Osteocyte (in vitro differentiated cells): Measurements from ENCODE around the gene MFN2. TPM values are rescaled to one million over a fixed set of nuclear protein-coding genes. Genes with fewer than 3 reads are reported as not detected.

Experiments
- DNase-seq: peaks from one replicate; pipeline ENCODE4 v3.0.0; 2021; ENCODE audit warnings: mixed read lengths; ENCODE audit not compliant: unreplicated experiment; ENCODE audit errors: extremely low spot score
- H3K27ac Mint-ChIP-seq: one replicate; pipeline ENCODE4 v1.8.0; 2021; ENCODE audit warnings: mild to moderate bottlenecking, mixed read lengths; ENCODE audit not compliant: unreplicated experiment
- H3K27me3 Mint-ChIP-seq: one replicate; pipeline ENCODE4 v1.8.0; 2021; ENCODE audit warnings: mixed read lengths; ENCODE audit not compliant: unreplicated experiment
- H3K36me3 Mint-ChIP-seq: one replicate; pipeline ENCODE4 v1.8.0; 2021; ENCODE audit warnings: mixed read lengths; ENCODE audit not compliant: unreplicated experiment
- H3K4me1 Mint-ChIP-seq: one replicate; pipeline ENCODE4 v1.8.0; 2021; ENCODE audit warnings: mixed read lengths; ENCODE audit not compliant: unreplicated experiment
- H3K4me3 Mint-ChIP-seq: one replicate; pipeline ENCODE4 v1.8.0; 2021; ENCODE audit warnings: mild to moderate bottlenecking, moderate library complexity, mixed read lengths; ENCODE audit not compliant: unreplicated experiment
- H3K9me3 Mint-ChIP-seq: one replicate; pipeline ENCODE4 v1.8.0; 2021; ENCODE audit warnings: mixed read lengths; ENCODE audit not compliant: unreplicated experiment
- total RNA-seq: library from RNA; stranded (reverse); gene quantifications from 2 replicates; pipeline ENCODE4 v1.2.1, GENCODE V29; 2021
- TF ChIP-seq, protein P1 (sequence below): fragments of 200-600 bp; sonication (generic); IDR thresholded peaks from 2 replicates; pipeline ENCODE4 v1.5.0; 2021; ENCODE audit warnings: antibody characterized with exemption, mild to moderate bottlenecking, moderate library complexity

The MFN2 gene
- total RNA-seq, 1 donor from 2014 or later: 69.2 TPM

DNA sequence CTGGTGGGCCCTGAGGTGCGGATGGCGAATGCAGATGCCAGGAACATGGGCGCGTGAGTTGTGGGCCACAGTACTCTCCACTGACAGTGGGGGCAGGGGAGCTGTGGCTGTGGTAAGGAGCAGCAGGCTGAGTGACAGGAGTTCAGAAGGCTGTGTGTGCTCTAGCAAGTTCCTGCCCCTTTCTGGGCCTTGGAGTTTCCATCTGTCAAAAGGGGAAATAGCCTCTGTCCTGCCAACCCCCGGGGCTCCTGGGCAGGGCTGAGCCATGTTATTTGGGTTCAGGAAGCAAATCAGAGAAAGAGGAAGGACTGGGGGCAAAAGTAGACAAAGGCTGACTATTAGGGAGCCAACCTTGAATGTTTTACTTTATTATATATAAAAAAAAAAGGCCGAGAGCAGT is 19.5 kb upstream of the MFN2 start:
- H3K27ac Mint-ChIP-seq: no peak overlapping the region

GRCh38 chr1:11961230-11961629 is 19.0 kb upstream of the MFN2 start:
- Mint-ChIP-seq H3K4me1 (no peaks in the 10 kb centered on the region), H3K27me3 (no peaks in the 10 kb centered on the region), H3K36me3 (peaks cover 19% of the 10 kb centered on the region), H3K27ac (no peak overlapping the region), H3K9me3 (no peaks in the 10 kb centered on the region), H3K4me3 (no peak overlapping the region)
- no peak for DNase-seq
- TF ChIP-seq, protein P1, sequence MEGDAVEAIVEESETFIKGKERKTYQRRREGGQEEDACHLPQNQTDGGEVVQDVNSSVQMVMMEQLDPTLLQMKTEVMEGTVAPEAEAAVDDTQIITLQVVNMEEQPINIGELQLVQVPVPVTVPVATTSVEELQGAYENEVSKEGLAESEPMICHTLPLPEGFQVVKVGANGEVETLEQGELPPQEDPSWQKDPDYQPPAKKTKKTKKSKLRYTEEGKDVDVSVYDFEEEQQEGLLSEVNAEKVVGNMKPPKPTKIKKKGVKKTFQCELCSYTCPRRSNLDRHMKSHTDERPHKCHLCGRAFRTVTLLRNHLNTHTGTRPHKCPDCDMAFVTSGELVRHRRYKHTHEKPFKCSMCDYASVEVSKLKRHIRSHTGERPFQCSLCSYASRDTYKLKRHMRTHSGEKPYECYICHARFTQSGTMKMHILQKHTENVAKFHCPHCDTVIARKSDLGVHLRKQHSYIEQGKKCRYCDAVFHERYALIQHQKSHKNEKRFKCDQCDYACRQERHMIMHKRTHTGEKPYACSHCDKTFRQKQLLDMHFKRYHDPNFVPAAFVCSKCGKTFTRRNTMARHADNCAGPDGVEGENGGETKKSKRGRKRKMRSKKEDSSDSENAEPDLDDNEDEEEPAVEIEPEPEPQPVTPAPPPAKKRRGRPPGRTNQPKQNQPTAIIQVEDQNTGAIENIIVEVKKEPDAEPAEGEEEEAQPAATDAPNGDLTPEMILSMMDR: no peak

More for the DNA sequence above, 19.5 kb upstream of the MFN2 start:
- peaks cover 19% of the 10 kb centered on the region for H3K36me3 Mint-ChIP-seq
- no peaks in the 10 kb centered on the region for H3K9me3 Mint-ChIP-seq
- H3K4me1 Mint-ChIP-seq: no peaks in the 10 kb centered on the region
- TF ChIP-seq, protein P1: no peak
- no peaks in the 10 kb centered on the region for H3K27me3 Mint-ChIP-seq
- no peak overlapping the region for H3K4me3 Mint-ChIP-seq
- DNase-seq: no peak

GRCh38 chr1:11963622-11964021 is 16.6 kb upstream of the MFN2 start:
- no peaks in the 10 kb centered on the region for H3K9me3 Mint-ChIP-seq
- no peaks in the 10 kb centered on the region for H3K4me1 Mint-ChIP-seq
- no peak overlapping the region for H3K4me3 Mint-ChIP-seq
- no peak for DNase-seq
- peaks cover 12% of the 10 kb centered on the region for H3K36me3 Mint-ChIP-seq
- no peaks in the 10 kb centered on the region for H3K27me3 Mint-ChIP-seq
- TF ChIP-seq, protein P1: no peak
- no peak overlapping the region for H3K27ac Mint-ChIP-seq

DNA sequence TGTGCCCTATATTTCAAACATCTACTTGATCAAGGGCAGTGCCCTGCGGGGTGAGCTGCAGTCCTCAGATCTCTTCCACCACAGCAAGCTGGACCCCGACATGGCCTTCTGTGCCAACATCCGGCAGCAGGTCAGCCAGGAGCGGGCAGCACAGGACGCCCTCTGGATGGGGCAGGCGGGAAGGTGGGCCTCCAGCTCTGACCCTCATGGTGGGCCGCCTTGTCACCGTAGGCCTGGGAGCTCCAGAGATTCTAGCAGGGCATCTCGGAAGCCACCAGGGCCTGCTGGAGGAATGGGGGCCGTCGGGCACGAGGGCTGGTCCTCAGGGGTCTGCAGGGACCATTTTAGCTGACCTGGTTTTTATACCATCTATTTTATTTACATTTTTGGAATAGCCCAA is 15.6 kb upstream of the MFN2 start:
- Mint-ChIP-seq H3K9me3 (no peaks in the 10 kb centered on the region), H3K36me3 (peaks cover 12% of the 10 kb centered on the region), H3K4me1 (no peaks in the 10 kb centered on the region), H3K27ac (no peak overlapping the region), H3K4me3 (no peak overlapping the region), H3K27me3 (no peaks in the 10 kb centered on the region)
- DNase-seq: no peak
- TF ChIP-seq, protein P1: no peak

DNA sequence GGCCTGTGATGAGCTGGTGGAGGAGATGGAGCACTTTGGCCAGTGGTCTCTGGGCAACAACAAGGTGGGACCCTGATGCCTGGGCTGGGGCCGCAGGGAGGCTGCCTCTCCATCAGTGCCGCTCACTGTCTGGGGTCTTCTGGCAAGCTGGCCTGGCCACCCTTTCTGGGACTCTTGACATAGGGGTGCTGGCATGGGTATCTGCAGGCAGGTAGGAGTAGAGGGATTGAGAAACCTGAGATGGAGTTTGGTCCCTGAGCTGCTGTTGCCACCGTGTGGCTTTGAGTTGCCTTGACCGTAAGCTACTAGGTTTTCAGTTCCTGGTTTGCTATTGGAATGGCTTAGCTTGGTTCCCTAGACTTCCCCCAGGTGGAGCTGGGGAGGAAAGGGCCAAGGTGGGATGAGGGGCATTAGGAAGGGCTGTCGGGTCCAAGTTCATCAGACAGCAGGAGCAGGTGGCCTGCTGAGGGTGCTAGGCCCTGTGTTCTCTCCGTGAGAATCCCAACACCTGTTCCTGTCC is 13.2 kb upstream of the MFN2 start:
- Mint-ChIP-seq H3K27me3 (no peaks in the 10 kb centered on the region), H3K4me3 (no peak overlapping the region), H3K9me3 (no peaks in the 10 kb centered on the region), H3K36me3 (peaks cover 13% of the 10 kb centered on the region), H3K27ac (no peak overlapping the region), H3K4me1 (no peaks in the 10 kb centered on the region)
- DNase-seq: no peak
- TF ChIP-seq, protein P1: peak; percentile 47
